GM12865 (cell line): ENCODE measurements around the gene PCDHGA11.

Experiments
- DNase-seq: peaks from one replicate; pipeline ENCODE4 v3.0.0; 2010; ENCODE audit warnings: low read depth
- H3K4me3 ChIP-seq: 2 replicates; pipeline ENCODE4 v1.5.1; 2011; ENCODE audit warnings: mild to moderate bottlenecking, low read depth, low read length, control low read depth
- TF ChIP-seq, protein P1 (sequence below): IDR thresholded peaks from 2 replicates; pipeline ENCODE4 v1.5.1; 2011; ENCODE audit warnings: low read length, control low read depth, low read depth, inconsistent platforms; ENCODE audit not compliant: insufficient read depth; ENCODE audit errors: missing control alignments

PCDHGA11 gene

DNA sequence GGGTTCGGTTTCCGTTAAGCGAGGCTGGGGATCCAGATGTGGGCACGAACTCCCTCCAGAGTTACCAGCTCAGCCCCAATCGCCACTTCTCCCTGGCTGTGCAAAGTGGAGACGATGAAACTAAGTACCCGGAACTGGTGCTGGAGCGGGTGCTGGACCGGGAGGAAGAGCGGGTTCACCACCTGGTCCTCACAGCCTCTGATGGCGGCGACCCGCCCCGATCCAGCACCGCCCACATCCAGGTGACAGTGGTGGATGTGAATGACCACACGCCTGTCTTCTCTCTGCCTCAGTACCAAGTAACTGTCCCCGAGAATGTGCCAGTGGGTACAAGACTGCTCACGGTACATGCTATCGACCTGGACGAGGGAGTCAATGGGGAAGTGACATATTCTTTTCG lies 37.5 kb upstream of the PCDHGA11 start:
- DNase-seq = no peak
- TF ChIP-seq, protein P1, sequence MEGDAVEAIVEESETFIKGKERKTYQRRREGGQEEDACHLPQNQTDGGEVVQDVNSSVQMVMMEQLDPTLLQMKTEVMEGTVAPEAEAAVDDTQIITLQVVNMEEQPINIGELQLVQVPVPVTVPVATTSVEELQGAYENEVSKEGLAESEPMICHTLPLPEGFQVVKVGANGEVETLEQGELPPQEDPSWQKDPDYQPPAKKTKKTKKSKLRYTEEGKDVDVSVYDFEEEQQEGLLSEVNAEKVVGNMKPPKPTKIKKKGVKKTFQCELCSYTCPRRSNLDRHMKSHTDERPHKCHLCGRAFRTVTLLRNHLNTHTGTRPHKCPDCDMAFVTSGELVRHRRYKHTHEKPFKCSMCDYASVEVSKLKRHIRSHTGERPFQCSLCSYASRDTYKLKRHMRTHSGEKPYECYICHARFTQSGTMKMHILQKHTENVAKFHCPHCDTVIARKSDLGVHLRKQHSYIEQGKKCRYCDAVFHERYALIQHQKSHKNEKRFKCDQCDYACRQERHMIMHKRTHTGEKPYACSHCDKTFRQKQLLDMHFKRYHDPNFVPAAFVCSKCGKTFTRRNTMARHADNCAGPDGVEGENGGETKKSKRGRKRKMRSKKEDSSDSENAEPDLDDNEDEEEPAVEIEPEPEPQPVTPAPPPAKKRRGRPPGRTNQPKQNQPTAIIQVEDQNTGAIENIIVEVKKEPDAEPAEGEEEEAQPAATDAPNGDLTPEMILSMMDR = no peak
- no peak overlapping the region for H3K4me3 ChIP-seq

DNA sequence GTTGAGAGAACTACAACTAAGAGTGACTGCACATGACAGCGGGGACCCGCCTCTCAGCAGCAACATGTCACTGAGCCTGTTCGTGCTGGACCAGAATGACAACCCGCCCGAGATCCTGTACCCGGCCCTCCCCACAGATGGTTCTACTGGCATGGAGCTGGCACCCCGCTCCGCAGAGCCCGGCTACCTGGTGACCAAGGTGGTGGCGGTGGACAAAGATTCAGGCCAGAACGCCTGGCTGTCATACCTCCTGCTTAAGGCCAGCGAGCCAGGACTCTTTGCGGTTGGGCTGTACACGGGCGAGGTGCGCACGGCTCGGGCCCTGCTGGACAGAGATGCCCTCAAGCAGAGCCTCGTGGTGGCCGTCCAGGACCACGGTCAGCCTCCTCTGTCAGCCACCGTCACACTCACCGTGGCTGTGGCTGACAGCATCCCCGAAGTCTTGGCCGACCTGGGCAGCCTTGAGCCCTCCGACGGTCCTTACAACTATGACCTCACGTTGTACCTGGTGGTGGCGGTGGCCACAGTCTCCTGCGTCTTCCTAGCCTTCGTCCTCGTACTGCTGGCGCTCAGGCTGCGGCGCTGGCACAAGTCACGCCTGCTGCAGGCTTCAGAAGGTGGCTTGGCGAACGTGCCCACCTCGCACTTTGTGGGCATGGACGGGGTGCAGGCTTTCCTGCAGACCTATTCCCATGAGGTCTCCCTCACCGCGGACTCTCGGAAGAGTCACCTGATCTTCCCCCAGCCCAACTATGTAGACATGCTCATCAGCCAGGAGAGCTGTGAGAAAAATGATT lies 36.2 kb upstream of the PCDHGA11 start:
- TF ChIP-seq, protein P1 = no peak
- no peak overlapping the region for H3K4me3 ChIP-seq
- DNase-seq = no peak

DNA sequence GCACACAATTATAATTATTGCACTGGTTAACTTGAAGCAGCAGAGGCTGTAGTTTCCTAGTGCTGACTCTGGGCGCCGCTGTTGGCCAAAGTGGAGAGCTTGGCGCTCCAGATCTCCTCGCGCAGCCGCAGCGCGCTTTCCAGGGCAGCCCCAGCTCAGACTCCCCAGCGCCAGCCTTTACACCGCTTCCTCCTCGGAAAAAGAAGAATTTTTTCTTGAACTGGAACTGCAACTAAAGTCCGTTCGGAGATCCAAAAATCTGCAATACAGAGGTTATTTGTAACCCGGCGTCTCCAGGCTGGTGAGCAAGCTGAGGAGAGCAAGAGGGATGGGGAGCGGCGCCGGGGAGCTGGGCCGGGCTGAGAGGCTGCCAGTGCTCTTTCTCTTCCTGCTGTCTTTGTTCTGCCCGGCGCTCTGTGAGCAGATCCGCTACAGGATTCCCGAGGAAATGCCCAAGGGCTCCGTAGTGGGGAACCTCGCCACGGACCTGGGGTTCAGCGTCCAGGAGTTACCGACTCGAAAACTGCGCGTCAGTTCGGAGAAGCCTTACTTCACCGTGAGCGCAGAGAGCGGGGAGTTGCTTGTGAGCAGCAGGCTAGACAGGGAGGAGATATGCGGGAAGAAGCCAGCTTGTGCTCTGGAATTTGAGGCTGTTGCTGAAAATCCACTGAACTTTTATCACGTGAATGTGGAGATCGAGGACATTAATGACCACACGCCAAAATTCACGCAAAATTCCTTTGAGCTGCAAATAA lies 33.1 kb upstream of the PCDHGA11 start, which contains the start of gene PCDHGB4:
Gene PCDHGB4 (plus strand): TSS at position 142 of the 755 bp plus-strand sequence. CDS start 187 bp downstream, at position 329.
- TF ChIP-seq, protein P1 = peak; percentile 55

DNA sequence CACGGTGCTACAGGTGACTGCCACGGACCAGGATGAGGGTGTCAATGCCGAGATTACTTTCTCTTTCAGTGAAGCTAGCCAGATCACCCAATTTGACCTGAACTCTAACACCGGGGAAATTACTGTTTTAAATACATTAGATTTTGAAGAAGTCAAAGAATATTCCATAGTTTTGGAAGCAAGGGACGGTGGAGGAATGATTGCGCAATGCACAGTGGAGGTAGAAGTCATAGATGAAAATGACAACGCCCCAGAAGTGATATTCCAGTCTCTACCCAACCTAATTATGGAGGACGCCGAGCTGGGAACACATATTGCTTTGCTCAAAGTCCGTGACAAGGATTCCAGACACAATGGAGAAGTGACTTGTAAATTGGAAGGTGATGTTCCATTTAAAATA lies 32.2 kb upstream of the PCDHGA11 start:
- DNase-seq = no peak
- no peak overlapping the region for H3K4me3 ChIP-seq
- TF ChIP-seq, protein P1 = no peak

More for the DNA sequence above, 33.1 kb upstream of the PCDHGA11 start, which contains the start of gene PCDHGB4:
- H3K4me3 ChIP-seq = peak within 1 kb of the TSS; percentile 48
- peak; percentile 65 for DNase-seq

DNA sequence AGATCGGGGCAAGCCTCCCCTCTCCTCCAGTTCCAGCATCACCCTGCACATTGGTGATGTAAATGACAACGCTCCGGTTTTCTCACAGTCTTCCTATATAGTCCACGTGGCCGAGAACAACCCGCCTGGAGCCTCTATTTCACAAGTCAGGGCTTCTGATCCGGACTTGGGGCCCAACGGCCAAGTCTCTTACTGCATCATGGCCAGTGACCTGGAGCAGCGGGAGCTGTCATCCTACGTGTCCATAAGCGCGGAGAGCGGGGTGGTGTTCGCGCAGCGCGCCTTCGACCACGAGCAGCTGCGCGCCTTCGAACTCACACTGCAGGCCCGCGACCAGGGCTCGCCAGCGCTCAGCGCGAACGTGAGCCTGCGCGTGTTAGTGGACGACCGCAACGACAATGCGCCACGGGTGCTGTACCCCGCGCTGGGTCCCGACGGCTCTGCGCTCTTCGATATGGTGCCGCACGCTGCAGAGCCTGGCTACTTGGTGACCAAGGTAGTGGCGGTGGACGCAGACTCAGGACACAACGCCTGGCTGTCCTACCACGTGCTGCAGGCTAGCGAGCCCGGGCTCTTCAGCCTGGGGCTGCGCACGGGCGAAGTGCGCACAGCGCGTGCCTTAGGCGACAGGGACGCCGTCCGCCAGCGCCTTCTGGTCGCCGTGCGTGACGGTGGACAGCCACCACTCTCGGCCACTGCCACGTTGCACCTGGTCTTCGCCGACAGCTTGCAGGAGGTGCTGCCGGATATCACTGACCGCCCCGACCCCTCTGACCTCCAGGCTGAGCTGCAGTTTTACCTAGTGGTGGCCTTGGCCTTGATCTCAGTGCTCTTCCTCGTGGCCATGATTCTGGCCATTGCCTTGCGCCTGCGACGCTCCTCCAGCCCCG lies 31.5 kb upstream of the PCDHGA11 start:
- DNase-seq = no peak
- H3K4me3 ChIP-seq = no peak overlapping the region
- TF ChIP-seq, protein P1 = no peak

DNA sequence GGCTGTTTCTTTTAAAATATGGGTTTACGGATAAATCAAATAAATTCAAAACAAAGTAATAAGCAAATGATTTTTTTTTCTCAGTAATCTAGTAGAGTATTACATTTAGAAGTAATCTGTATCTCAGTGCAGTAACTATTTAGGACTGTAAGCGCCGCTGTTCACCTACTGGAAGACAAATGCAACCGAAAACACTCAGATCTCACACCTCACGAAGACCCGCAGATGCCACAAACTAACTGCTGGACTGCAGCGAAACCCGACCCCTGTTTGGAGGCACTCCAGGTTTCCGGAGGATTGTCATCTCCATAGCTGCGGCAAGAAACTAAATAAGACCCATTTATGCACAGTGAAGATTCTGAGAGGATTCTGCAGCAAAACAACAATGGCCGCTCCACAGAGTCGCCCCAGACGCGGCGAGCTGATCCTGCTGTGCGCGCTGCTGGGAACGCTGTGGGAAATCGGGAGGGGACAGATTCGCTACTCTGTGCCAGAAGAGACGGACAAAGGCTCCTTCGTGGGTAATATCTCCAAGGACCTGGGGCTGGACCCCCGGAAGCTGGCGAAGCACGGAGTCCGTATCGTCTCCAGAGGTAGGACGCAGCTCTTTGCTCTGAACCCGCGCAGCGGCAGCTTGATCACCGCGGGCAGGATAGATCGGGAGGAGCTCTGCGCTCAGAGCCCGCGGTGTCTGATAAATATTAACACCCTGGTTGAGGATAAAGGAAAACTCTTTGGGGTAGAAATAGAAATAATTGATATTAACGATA lies 28.2 kb upstream of the PCDHGA11 start, which contains the start of gene PCDHGA8:
Gene PCDHGA8 (plus strand): TSS at position 205 of the 770 bp plus-strand sequence. CDS start 181 bp downstream, at position 386.
- DNase-seq = no peak
- no peak within 1 kb of the TSS for H3K4me3 ChIP-seq
- TF ChIP-seq, protein P1 = no peak
